Activated T-cell treated with anti-CD3 and anti-CD28 coated beads for 48 hours (primary cell): ENCODE data around the gene GNPTAB.
"Not testable (repeated sequence)": the region's sequence is repeated elsewhere in the genome, so short reads cannot be mapped to it uniquely, and the experiment has no call there.

Source experiments
- DNase-seq: peaks from one replicate; pipeline ENCODE4 v3.0.0-alpha.2; 2020; ENCODE audit warnings: low read depth

The GNPTAB gene

GRCh38 chr12:101737476-101737875 lies 93.3 kb downstream of the GNPTAB start:
- no peak for DNase-seq

- not testable (repeated sequence) for DNase-seq
Observed at GRCh38 chr12:101734482-101734881, 96.3 kb downstream of the GNPTAB start.

GRCh38 chr12:101733166-101733565 lies 97.6 kb downstream of the GNPTAB start:
- no peak for DNase-seq

GRCh38 chr12:101732318-101732717 lies 98.4 kb downstream of the GNPTAB start:
- no peak for DNase-seq

GRCh38 chr12:101729842-101730241 lies 100.9 kb downstream of the GNPTAB start:
- no peak for DNase-seq

- no peak for DNase-seq
Observed at GRCh38 chr12:101727098-101727497, 103.7 kb downstream of the GNPTAB start.

GRCh38 chr12:101722392-101722791 lies 108.4 kb downstream of the GNPTAB start:
- DNase-seq = no peak

GRCh38 chr12:101720118-101720517 lies 110.6 kb downstream of the GNPTAB start:
- no peak for DNase-seq

- DNase-seq = no peak
Observed at GRCh38 chr12:101719566-101719965, 111.2 kb downstream of the GNPTAB start.

- DNase-seq = no peak
Observed at GRCh38 chr12:101714877-101715444, 115.8 kb downstream of the GNPTAB start.

- no peak for DNase-seq
Observed at GRCh38 chr12:101713930-101714329, 116.8 kb downstream of the GNPTAB start.

- no peak for DNase-seq
Observed at GRCh38 chr12:101713059-101713682, 117.6 kb downstream of the GNPTAB start.

- DNase-seq = no peak
Observed at GRCh38 chr12:101710288-101710687, 120.5 kb downstream of the GNPTAB start.

- DNase-seq = no peak
Observed at GRCh38 chr12:101707131-101707782, 123.5 kb downstream of the GNPTAB start.

GRCh38 chr12:101706403-101706802 lies 124.4 kb downstream of the GNPTAB start:
- no peak for DNase-seq

GRCh38 chr12:101703487-101703886 lies 127.3 kb downstream of the GNPTAB start:
- DNase-seq = no peak

GRCh38 chr12:101700299-101700820 lies 130.4 kb downstream of the GNPTAB start:
- no peak for DNase-seq

GRCh38 chr12:101698800-101699347 lies 131.9 kb downstream of the GNPTAB start:
- DNase-seq = peak; percentile 18

GRCh38 chr12:101697930-101698799 lies 132.6 kb downstream of the GNPTAB start:
- peak; percentile 6 for DNase-seq

- DNase-seq = peak; percentile 55
Observed at GRCh38 chr12:101697197-101697929, 133.4 kb downstream of the GNPTAB start, which contains the start of gene CHPT1. TSS of gene CHPT1 (plus strand) at chr12:101697640. CDS start at chr12:101697862, 222 bp downstream.
